ENCODE measurements around the gene CEBPA.

- TF ChIP-seq, protein P1, sequence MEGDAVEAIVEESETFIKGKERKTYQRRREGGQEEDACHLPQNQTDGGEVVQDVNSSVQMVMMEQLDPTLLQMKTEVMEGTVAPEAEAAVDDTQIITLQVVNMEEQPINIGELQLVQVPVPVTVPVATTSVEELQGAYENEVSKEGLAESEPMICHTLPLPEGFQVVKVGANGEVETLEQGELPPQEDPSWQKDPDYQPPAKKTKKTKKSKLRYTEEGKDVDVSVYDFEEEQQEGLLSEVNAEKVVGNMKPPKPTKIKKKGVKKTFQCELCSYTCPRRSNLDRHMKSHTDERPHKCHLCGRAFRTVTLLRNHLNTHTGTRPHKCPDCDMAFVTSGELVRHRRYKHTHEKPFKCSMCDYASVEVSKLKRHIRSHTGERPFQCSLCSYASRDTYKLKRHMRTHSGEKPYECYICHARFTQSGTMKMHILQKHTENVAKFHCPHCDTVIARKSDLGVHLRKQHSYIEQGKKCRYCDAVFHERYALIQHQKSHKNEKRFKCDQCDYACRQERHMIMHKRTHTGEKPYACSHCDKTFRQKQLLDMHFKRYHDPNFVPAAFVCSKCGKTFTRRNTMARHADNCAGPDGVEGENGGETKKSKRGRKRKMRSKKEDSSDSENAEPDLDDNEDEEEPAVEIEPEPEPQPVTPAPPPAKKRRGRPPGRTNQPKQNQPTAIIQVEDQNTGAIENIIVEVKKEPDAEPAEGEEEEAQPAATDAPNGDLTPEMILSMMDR (IDR thresholded peaks at IDR 0.05; ENCODE audit: low read length): no peak
- TF ChIP-seq EZH2 (IDR thresholded peaks at IDR 0.05; ENCODE audit: borderline replicate concordance, low read length): no peak
Measured at GRCh38 chr19:33324628-33325027, 22.3 kb upstream of the CEBPA start.

Measured in OCI-LY1 (cell line).